Midbrain (tissue), 1 donor: ENCODE measurements around the gene SLC39A9.
"Not testable (repeated sequence)": the region's sequence is repeated elsewhere in the genome, so short reads cannot be mapped to it uniquely, and the experiment has no call there.

Experiments
- DNase-seq: peaks from one replicate; lab custom pipeline; 2025; lab: John Stamatoyannopoulos, UW

The SLC39A9 gene

DNA sequence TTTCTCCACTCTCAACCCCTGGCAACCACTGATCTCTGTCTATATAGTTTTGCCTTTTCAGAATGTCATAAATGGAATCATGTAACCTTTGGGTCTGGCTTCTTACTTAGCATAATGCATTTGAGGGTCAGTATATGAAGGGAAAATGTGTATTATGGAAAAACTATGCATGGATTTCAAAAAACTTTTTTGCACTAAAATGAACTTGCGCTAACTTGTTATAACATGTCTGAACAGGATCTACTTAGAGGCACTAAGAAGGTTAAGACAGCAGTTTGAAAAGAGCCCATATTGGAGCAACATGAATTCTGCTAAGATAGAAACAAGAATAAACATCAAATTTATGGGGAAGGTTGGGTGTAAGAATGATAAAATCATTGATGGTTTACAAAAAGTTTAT, 29.1 kb downstream of the SLC39A9 start:
- DNase-seq, result no peak

DNA sequence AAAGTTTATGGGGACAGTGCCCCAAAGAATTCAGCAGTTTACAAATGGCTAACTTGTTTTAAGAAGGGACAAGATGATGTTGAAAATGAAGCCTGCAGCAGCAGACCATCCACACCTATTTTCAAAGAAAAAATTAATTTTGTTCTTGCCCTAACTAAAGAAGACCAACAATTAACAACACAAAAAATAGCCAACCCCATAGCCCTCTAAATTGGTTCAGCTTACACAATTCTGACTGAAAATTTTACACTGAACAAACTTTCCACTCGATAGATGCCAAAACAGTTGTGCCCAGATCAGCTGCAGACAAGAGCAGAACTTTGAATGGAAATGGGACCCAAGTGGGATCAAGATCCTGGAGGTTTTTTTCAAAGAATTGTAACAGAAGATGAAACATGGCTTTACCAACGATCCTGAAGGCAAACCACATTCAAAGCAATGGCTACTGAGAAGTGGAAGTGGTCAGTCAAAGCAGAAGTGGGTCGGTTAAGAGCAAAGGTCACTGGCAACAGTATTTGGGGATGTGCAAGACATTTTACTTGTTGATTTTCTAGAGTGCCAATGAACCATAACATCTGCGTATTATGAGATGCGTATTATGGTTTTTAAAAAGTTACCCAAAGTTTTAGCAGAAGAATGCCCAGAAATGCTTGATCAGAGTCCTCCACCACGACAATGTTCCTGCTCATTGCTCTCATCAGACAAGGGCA, 30.0 kb downstream of the SLC39A9 start:
- DNase-seq, result peak; percentile 0

- no peak for DNase-seq
These were observed 31.2 kb downstream of the SLC39A9 start for GRCh38 chr14:69429643-69430042.

- DNase-seq, result no peak
These were observed 31.9 kb downstream of the SLC39A9 start for GRCh38 chr14:69430306-69430939.

DNA sequence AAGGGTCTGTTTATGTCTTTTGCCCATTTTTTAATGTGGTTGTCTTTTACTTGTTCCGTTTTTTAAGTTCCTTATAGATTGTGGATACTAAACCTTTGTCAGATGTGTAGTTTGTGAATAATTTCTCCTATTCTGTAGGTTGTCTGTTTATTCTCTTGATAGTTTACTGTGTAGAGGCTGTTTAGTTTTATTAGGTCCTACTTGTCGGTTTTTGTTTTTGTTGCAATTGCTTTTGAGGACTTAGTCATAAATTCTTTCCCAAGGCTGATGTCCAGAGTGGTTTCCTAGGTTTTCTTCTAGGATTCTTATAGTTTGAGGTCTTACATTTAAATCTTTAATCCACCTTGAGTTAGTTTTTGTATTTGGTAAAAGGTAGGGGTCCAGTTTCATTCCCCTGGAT, 33.9 kb downstream of the SLC39A9 start:
- DNase-seq, result no peak

DNA sequence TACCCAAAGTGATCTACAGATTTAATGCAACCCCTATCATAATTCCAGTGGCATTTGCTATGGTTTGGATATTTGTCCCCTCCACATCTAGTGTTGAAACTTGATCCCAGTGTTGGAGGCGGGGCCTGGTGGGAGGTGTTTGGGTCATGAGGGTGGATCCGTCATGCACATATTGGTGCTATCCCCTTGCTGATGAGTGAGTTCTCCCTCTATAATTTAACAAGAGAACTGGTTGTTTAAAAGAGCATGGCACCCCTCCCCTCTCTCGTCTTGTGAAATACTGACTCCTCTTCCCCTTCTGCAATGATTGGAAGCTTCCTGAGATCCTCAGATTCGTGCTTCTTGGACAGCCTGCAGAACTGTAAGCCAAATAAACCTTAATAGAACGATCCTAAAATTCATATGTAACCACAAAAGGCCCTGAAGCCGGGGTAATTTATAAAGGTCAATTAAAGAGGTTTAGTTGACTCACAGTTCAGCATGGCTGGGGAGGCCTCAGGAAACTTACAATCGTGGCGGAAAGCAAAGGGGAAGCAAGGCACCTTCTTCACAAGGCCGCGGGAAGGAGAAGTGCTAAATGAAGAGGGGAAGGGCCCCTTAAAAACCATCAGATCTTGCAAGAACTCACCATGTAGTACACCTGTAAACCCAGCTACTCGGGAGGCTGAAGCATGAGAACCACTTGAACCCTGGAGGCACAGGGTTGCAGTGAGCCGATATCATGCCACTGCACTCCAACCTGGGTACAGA, 41.2 kb downstream of the SLC39A9 start:
- no peak for DNase-seq

- DNase-seq, result no peak
These were observed 43.5 kb downstream of the SLC39A9 start for GRCh38 chr14:69441948-69442347.

DNA sequence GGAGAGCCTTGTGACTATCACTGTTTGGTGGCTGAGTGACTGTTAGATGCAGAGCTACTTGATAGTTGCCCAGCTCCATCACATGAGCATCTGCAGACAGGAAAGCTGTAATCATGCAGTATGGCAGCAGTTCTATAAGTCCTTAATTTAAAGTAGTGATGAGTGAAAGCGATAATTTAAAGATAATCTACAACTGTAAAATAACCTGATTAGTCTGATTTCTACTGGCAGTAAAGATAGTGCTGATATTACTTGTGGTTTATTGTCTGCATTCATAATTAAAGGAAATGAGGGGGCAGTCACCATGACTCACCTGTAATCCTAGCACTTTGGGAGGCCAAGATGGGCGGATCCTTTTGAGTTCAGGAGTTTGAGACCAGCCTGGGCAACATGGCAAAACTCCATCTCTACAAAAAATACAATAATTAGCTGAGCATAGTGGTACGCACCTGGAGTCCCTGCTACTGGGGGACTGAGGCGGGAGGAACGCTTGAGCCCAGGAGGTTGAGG, 44.9 kb downstream of the SLC39A9 start:
- no peak for DNase-seq

DNA sequence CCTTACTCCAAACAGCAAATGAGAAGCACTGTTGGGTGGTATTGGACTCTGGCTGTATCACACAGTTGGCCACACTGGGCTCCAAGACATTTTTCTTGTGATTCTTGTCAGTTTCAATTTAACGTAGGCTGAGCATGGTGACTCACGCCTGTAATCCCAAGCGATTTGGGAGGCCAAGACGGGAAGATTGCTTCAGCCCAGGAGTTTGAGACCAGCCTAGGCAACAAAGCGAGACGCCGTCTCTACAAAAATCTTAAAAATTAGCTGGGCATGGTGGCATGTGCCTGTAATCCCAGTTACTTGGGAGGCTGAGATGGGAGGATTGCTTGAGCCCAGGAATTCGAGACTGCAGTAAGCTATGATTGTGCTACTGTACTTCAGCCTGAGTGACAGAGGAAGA, 50.7 kb downstream of the SLC39A9 start:
- DNase-seq, result no peak

GRCh38 chr14:69451941-69452340, 53.4 kb downstream of the SLC39A9 start:
- DNase-seq, result no peak

DNA sequence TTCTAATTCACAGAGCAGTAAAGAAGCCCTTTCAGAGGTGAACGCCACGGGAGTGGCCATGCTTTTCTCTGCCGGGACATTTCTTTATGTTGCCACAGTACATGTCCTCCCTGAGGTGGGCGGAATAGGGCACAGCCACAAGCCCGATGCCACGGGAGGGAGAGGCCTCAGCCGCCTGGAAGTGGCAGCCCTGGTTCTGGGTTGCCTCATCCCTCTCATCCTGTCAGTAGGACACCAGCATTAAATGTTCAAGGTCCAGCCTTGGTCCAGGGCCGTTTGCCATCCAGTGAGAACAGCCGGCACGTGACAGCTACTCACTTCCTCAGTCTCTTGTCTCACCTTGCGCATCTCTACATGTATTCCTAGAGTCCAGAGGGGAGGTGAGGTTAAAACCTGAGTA, 59.9 kb downstream of the SLC39A9 start:
- no peak for DNase-seq

DNA sequence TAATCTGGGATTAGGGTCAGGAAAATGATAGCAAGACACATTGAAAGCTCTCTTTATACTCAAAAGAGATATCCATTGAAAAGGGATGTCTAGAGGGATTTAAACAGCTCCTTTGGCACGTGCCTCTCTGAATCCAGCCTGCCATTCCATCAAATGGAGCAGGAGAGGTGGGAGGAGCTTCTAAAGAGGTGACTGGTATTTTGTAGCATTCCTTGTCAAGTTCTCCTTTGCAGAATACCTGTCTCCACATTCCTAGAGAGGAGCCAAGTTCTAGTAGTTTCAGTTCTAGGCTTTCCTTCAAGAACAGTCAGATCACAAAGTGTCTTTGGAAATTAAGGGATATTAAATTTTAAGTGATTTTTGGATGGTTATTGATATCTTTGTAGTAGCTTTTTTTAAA, 60.6 kb downstream of the SLC39A9 start:
- DNase-seq, result no peak

- DNase-seq, result peak; percentile 58
These were observed 61.7 kb downstream of the SLC39A9 start for GRCh38 chr14:69460093-69460701.

DNA sequence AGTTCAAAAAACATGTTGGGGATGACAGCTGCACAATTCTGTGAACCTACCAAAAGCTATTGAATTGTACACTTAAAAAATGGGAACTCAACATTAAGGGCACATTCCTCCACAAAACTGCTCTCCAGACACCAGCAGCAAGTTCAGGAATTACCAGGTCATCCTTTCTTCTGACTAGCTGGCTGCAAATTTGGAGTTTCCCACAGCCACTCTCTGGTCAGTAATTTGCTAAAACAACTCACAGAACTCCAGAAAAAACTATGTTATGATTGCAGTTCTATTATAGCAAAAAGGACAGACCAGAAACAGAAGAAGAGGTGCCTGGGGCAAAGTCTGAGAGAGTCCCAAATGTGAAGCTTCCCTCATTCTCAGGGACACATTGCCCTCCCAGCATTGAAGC, 65.9 kb downstream of the SLC39A9 start:
- DNase-seq, result no peak

DNA sequence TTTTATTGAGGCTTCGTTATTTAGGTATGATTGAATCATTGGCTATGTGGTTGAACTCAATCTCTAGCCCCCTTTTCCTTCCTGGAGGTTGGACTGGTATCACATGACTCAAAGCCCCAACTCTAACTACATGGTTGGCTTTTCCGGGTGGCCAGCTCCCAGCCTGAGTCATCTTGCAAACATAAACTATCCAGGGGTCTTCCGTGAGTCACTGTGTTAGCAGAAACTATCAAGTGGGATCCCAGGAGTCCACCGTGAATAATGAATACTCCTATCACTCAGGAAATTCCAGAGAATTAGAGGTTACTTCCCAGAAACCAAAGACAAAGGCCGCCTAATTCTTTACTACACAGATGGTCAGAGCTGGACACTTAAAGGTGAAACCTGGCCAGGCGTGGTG, 66.3 kb downstream of the SLC39A9 start:
- DNase-seq, result no peak

DNA sequence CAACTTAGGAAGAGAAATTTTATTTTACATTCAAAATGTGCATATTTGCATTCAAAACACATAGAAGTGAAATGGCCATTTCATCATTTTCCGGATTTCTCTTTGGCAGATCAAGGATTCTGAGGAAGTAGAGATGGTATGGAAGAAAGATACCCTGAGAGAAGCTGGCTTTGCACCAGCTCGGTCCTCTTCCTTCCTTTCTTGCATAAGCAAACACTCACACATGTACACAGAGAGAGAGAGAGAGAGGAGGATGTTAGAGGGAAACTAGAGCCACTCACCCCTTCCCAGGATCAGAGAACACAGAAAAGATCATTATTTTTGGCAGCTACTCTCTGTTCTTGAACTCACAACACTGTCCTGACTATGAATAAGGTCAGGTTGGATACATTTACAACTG, 70.5 kb downstream of the SLC39A9 start:
- DNase-seq, result no peak

DNA sequence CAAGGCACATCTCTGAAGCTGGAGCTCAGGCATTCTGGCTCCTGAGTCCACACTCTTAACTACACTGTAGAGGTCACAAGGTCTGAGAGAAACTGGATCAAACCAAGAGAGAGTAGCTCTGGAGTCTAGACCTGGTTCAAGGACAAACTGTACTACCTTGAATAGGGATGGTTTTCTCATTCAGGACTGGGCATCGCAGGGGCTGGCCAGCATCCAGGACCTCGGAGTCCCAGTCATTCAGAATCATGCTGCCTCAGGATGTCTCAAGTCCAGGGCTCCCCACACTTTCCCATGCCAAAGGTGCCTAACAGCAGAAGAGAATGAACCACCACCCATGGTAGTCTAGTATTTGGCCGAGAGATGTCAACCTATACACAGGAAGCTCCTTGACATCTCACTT, 72.9 kb downstream of the SLC39A9 start:
- DNase-seq, result no peak

- no peak for DNase-seq
These were observed 73.4 kb downstream of the SLC39A9 start for GRCh38 chr14:69471916-69472315.

DNA sequence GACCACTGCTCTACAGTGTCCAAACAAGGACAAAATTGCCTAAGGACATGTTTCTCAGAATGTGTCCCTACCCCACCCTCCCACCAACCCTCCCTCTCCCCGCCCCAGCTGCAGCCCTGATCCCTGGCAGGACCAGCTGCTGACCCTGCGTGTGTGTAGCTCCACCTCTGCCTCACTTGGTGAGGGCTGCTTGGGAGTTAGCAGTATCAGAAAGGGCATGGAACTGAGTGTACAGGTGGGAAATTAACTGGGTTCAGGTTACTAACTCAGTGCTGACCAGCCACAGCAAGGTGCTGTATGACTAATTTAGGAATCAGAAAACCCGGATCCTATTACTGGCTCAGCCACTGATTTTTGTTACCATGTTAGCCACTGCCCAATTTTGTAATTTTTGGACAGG, 74.8 kb downstream of the SLC39A9 start:
- no peak for DNase-seq

DNA sequence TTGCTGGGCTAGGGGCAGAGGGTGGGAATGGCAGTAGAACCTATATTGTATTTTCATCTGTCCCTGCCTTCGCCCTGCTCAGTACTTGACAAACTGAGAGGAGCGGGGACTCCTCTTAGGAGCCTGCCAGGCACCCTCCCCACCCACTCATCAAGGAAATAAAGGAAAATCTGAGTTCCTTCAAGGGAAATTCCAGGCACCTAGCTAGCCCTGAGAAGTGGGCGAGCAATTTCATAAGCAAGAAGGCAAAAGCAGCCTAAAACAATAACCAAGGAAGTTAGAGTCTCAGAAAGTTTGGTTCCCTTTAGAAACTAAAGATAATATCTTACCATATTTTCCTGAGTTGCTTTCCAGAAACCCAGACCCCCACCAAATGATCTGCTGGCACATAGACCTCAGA, 75.5 kb downstream of the SLC39A9 start:
- no peak for DNase-seq

- DNase-seq, result no peak
These were observed 76.8 kb downstream of the SLC39A9 start for GRCh38 chr14:69475194-69475818.

GRCh38 chr14:69476824-69477450, 78.4 kb downstream of the SLC39A9 start:
- not testable (repeated sequence) for DNase-seq
